ENCODE data around the gene USB1.

Gene USB1

DNA sequence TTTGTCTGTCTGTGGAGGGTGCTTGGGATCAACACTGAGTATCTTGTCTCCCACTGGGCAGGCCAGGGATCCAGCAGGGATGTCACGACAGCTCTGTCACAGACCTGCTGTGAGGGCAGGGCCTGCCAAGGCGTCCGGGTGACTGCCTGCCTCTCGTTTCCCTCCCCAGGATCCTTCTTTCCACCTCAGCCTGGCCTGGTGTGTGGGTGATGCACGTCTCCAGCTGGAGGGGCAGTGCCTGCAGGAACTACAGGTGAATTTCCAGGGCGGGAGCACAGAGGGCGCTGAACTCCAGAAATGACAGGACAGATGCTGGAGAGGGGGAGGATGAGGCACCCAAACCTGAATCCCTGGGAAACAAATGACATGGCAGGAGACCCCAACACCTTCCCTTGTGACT is 17.6 kb downstream of the USB1 start:
- Histone ChIP-seq H3K27me3 (ENCODE audit: control insufficient read depth in 1 of 2, insufficient read depth in 2 of 2, low read length in 2 of 2) (no peaks in the 10 kb centered on the region), H3K9me3 (ENCODE audit: control insufficient read depth in 2 of 2, low read length in 2 of 2) (no peaks in the 10 kb centered on the region), H3K27ac (ENCODE audit: low read length) (no peak overlapping the region), H3K4me3 (ENCODE audit: low read length in 2 of 2) (no peak overlapping the region), H3K9ac (ENCODE audit: low read length in 2 of 2) (no peak overlapping the region), H3K36me3 (ENCODE audit: control insufficient read depth in 2 of 2, insufficient read depth in 2 of 2, low read length in 2 of 2) (peaks cover 7 to 17% of the 10 kb centered on the region in 2 donors), H3K4me1 (ENCODE audit: control insufficient read depth, insufficient read depth, low read length) (peaks cover 25% of the 10 kb centered on the region)

DNA sequence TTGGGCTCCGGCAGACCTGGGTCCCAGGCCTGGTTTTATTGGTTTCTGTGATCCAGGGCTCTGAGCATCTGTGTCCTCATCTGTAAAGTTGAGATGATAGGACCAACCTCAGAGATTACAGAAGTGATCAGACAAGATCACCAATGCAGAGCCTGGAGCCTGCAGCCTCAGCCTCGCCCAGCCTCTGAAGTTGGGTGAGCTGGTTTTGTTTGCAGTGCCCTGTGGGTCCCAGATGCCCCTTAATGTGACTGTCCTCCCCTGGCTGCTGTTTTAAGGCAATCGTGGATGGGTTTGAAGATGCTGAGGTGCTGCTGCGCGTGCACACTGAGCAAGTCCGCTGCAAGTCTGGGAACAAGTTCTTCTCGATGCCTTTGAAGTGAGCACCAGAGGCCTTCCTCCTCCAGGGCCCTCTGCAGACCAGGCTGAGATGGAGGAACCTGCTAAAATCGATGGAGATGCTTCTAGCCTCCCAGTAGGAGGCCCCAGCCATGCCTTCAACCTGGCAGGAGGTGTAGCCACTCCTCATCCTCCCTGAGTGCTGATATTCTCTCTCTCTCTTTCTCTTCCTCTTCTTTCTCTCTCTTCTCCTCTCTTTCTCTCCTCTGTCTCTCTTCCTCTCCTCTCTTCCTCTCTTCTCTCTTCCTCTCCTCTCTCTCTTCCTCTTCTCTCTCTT is 18.8 kb downstream of the USB1 start:
- no peaks in the 10 kb centered on the region for H3K9me3 ChIP-seq (ENCODE audit: control insufficient read depth in 2 of 2, low read length in 2 of 2)
- H3K27me3 ChIP-seq (ENCODE audit: control insufficient read depth in 1 of 2, insufficient read depth in 2 of 2, low read length in 2 of 2): no peaks in the 10 kb centered on the region
- H3K4me3 ChIP-seq (ENCODE audit: low read length in 2 of 2): no peak overlapping the region
- H3K4me1 ChIP-seq (ENCODE audit: control insufficient read depth, insufficient read depth, low read length): peaks cover 32% of the 10 kb centered on the region
- no peak overlapping the region for H3K27ac ChIP-seq (ENCODE audit: low read length)
- peaks cover 7 to 17% of the 10 kb centered on the region in 2 donors for H3K36me3 ChIP-seq (ENCODE audit: control insufficient read depth in 2 of 2, insufficient read depth in 2 of 2, low read length in 2 of 2)
- H3K9ac ChIP-seq (ENCODE audit: low read length in 2 of 2): no peak overlapping the region

DNA sequence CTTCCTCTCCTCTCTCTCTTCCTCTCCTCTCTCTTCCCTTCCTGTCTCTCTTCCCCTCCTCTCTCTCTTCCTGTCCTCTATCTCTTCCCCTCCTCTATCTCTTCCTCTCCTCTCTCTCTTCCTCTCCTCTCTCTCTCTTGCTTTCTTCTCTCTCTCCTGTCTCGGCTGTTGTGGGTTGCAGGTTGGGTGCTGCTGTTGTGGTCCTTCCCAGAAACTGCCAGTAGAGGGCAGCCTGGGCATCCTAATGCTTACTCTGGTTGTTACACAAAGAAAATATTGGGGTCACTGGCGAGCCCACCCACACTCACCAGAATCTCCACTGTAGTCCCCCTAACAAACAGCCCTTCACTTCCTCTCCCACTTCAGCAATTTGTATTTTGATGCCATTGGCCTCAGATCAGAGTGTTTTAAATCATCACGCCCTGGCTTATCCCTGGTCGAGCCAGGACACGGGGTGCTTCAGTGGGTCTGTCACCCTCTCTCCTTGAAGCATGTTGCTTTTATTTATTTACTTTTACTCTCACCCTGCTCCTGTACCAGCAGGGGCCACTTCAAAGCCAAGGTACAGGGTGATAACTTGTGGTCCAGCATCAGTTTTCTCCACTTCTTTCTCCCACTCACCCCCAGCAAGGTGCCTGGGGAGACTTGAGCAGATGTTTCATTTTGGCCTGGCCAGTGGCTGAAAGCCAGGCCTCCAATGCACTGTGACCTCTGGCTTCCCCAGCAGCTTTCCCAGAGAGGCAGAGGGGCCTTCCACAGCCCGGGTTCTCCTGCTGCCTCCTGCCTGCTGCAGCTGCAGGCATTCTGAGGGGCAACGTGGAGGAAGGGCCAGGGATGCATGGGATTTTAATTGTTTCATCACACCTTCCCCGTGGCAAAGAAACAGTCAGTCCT is 19.7 kb downstream of the USB1 start:
- H3K9me3 ChIP-seq (ENCODE audit: control insufficient read depth in 2 of 2, low read length in 2 of 2): no peaks in the 10 kb centered on the region
- no peak overlapping the region for H3K9ac ChIP-seq (ENCODE audit: low read length in 2 of 2)
- no peak overlapping the region for H3K27ac ChIP-seq (ENCODE audit: low read length)
- peaks cover 37% of the 10 kb centered on the region for H3K4me1 ChIP-seq (ENCODE audit: control insufficient read depth, insufficient read depth, low read length)
- H3K27me3 ChIP-seq (ENCODE audit: control insufficient read depth in 1 of 2, insufficient read depth in 2 of 2, low read length in 2 of 2): no peaks in the 10 kb centered on the region
- H3K36me3 ChIP-seq (ENCODE audit: control insufficient read depth in 2 of 2, insufficient read depth in 2 of 2, low read length in 2 of 2): peaks cover 7 to 16% of the 10 kb centered on the region in 2 donors
- H3K4me3 ChIP-seq (ENCODE audit: low read length in 2 of 2): no peak overlapping the region

- H3K9me3 ChIP-seq (ENCODE audit: control insufficient read depth in 2 of 2, low read length in 2 of 2): no peaks in the 10 kb centered on the region
- H3K4me1 ChIP-seq (ENCODE audit: control insufficient read depth, insufficient read depth, low read length): peaks cover 45% of the 10 kb centered on the region
- peak overlapping the region; percentile 58 for H3K4me3 ChIP-seq (ENCODE audit: low read length in 2 of 2)
- H3K9ac ChIP-seq (ENCODE audit: low read length in 2 of 2): no peak overlapping the region
- H3K36me3 ChIP-seq (ENCODE audit: control insufficient read depth in 2 of 2, insufficient read depth in 2 of 2, low read length in 2 of 2): peaks cover 7 to 9% of the 10 kb centered on the region in 2 donors
- H3K27ac ChIP-seq (ENCODE audit: low read length): peak overlapping the region; percentile 73
- H3K27me3 ChIP-seq (ENCODE audit: control insufficient read depth in 1 of 2, insufficient read depth in 2 of 2, low read length in 2 of 2): no peaks in the 10 kb centered on the region
Measured at GRCh38 chr16:58021661-58022551, 20.7 kb downstream of the USB1 start.

DNA sequence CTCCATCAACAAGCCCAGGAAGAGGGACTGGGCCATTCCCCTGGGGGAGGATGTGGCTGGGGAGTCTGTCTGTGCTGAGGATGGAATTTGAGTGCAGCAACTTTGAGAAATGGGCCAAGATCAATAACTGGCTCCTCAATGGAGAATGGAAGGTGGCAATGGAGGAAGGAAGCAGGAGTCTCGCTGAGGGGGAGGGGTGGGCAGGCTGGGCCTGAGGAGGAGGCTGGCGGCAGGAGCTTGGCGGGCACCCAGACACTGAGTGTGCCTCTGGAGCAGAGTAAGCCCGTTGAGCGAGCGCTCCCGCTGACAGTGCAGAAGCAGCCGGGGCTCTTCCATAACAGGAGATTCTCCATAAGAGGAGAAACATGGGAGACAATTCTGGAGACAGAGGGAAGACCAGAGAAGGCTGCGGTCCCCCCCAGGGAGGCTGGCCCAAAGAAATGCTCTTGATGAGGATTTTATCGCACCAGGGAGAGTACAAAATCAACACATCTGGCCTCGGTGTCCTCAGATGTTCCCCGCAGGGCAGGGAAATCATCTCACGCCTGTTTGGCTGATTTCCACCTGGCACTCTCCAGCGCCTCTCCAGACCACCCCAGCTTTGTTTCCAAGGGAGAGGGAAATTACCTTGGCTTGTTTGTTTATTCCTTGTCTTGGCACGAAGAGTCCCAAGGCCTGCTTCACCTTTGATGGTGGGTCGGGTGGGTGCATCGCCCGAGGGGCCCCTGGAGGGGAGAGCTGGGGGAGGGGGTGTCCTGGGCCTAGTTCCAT is 21.6 kb downstream of the USB1 start:
- H3K9me3 ChIP-seq (ENCODE audit: control insufficient read depth in 2 of 2, low read length in 2 of 2): no peaks in the 10 kb centered on the region
- peak overlapping the region; percentile 73 for H3K27ac ChIP-seq (ENCODE audit: low read length)
- peak overlapping the region; percentile 36 to 56 for H3K9ac ChIP-seq (ENCODE audit: low read length in 2 of 2)
- H3K27me3 ChIP-seq (ENCODE audit: control insufficient read depth in 1 of 2, insufficient read depth in 2 of 2, low read length in 2 of 2): no peaks in the 10 kb centered on the region
- peak overlapping the region; percentile 58 for H3K4me3 ChIP-seq (ENCODE audit: low read length in 2 of 2)
- H3K4me1 ChIP-seq (ENCODE audit: control insufficient read depth, insufficient read depth, low read length): peaks cover 52% of the 10 kb centered on the region
- peaks cover 7 to 8% of the 10 kb centered on the region in 2 donors for H3K36me3 ChIP-seq (ENCODE audit: control insufficient read depth in 2 of 2, insufficient read depth in 2 of 2, low read length in 2 of 2)

DNA sequence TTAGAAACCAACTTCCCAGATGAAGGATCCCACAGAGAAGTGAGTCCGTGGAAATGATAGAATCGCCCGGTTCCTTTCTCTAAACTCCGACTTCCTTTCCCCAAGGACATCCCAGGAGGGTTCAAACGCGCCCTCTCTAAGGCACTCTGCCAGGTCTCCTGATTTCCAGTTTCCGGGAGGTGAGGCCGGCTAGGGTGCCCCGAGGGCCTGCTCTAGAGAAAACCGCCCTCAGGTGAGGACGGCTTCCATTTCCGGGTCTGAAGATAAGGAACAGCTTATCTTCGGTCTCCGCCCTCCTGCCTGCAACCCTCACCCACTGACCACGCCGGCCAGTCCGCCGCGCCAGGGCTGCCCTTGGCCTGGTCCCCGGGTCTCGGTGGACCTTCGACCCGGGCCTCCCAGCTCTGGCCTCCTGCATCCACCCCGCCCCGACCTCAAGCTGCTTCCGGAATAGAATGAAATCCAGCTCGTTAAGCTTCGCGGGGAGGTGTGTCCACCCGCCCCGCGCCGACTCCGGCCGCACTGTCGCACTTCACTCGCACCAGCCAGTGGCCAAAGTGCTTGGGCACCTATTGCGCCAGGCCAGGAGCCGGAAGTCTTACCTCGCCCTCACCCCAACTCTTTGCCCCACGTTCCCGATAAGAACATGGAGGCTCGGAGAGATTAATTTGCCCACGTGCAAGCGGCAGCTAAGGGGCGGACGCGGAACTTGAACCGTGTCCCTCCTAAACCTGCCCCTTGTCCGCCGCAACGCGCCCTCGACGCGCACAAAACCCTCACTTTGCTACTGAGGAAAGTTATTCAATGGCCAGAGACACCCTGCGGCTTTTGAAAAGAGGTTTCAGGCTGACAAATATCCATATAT is 23.5 kb downstream of the USB1 start:
- Histone ChIP-seq H3K9me3 (ENCODE audit: control insufficient read depth in 2 of 2, low read length in 2 of 2) (no peaks in the 10 kb centered on the region), H3K9ac (ENCODE audit: low read length in 2 of 2) (peak overlapping the region in 1 of 2 donors; percentile 29), H3K36me3 (ENCODE audit: control insufficient read depth in 2 of 2, insufficient read depth in 2 of 2, low read length in 2 of 2) (peaks cover 0 to 2% of the 10 kb centered on the region in 2 donors), H3K4me1 (ENCODE audit: control insufficient read depth, insufficient read depth, low read length) (peaks cover 61% of the 10 kb centered on the region), H3K27ac (ENCODE audit: low read length) (peak overlapping the region; percentile 60), H3K4me3 (ENCODE audit: low read length in 2 of 2) (peak overlapping the region; percentile 75 to 79), H3K27me3 (ENCODE audit: control insufficient read depth in 1 of 2, insufficient read depth in 2 of 2, low read length in 2 of 2) (no peaks in the 10 kb centered on the region)

DNA sequence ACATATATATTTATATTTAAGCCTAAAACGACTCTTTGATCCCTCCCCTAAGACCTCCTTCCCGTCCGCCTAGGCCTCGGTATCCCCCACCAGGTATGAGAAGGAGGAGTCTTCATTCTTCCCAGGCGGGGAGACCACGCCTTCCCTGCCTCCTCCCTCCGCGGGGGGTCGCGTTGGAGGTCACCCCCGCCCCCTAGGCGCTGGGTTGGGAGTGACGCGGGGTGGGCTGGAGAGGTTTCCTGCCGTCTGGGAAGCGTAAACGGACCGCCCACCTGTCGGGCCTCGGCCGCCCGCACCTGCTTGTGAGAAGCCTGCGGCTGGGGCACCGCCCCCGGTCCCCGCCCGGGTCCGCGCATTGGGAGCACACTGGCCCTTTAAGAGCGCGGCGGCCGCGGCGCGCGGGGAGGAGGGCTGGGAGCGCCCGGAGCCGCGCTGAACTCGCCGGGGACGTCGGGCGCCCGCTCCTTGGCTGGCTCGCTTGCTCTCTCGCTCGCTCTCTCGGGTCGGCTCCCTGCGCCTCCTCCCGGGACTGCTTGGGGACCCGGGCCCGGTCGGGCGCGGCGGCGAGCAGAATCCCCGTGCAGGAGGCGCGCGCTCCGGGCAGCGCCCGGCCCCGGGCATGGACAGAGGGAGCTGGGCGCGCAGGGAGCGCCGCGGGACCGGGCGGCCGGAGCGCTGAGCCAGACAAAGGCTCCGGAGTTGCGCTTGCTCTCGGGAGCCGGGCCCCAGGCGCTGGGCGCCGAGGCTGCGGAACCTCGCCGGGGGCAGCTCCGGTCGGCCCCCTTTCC is 24.3 kb downstream of the USB1 start, which contains the start of gene MMP15:
Gene MMP15 (plus strand): TSS at position 404 of the 788 bp plus-strand sequence. CDS start 597 bp downstream, outside the sequence.
- Histone ChIP-seq H3K27ac (ENCODE audit: low read length) (peak within 1 kb of the TSS; percentile 60), H3K4me3 (ENCODE audit: low read length in 2 of 2) (peak within 1 kb of the TSS; percentile 75 to 79), H3K27me3 (ENCODE audit: control insufficient read depth in 1 of 2, insufficient read depth in 2 of 2, low read length in 2 of 2) (no peaks in the 10 kb centered on the region), H3K4me1 (ENCODE audit: control insufficient read depth, insufficient read depth, low read length) (peaks cover 61% of the 10 kb centered on the region), H3K9me3 (ENCODE audit: control insufficient read depth in 2 of 2, low read length in 2 of 2) (no peaks in the 10 kb centered on the region), H3K9ac (ENCODE audit: low read length in 2 of 2) (peak within 1 kb of the TSS; percentile 52 to 55), H3K36me3 (ENCODE audit: control insufficient read depth in 2 of 2, insufficient read depth in 2 of 2, low read length in 2 of 2) (no peaks in the 10 kb centered on the region)

DNA sequence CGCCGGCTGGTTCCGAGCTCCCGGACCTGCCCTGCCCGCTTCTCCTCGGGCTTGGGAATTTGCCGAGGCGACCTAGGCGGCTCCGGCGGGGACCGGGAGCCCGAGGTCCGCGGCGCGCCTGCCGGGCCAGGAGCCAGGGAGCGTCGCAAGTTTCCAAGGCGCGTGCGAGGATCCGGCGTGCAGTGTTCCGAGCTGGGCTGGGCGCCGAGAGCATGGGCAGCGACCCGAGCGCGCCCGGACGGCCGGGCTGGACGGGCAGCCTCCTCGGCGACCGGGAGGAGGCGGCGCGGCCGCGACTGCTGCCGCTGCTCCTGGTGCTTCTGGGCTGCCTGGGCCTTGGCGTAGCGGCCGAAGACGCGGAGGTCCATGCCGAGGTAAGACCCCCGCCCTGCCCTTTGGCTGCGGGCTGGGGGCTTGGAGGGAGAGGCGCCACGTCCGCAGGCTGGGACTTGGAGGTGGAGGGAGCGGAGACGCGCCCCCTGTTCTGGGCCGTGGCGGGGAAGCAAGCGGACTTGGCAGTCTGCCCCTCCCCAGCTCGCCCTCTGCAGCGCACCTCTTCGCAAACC is 25.0 kb downstream of the USB1 start:
- Histone ChIP-seq H3K36me3 (ENCODE audit: control insufficient read depth in 2 of 2, insufficient read depth in 2 of 2, low read length in 2 of 2) (no peaks in the 10 kb centered on the region), H3K27me3 (ENCODE audit: control insufficient read depth in 1 of 2, insufficient read depth in 2 of 2, low read length in 2 of 2) (no peaks in the 10 kb centered on the region), H3K9ac (ENCODE audit: low read length in 2 of 2) (peak overlapping the region; percentile 21 to 52), H3K27ac (ENCODE audit: low read length) (peak overlapping the region; percentile 60), H3K4me3 (ENCODE audit: low read length in 2 of 2) (peak overlapping the region; percentile 75 to 79), H3K4me1 (ENCODE audit: control insufficient read depth, insufficient read depth, low read length) (peaks cover 55% of the 10 kb centered on the region), H3K9me3 (ENCODE audit: control insufficient read depth in 2 of 2, low read length in 2 of 2) (no peaks in the 10 kb centered on the region)

Data from stomach smooth muscle (tissue), 2 donors.